Activated T-cell treated with anti-CD3 and anti-CD28 coated beads for 4 hours (primary cell): ENCODE measurements around the gene GRIK4.

Source experiments
- DNase-seq: peaks from one replicate; pipeline ENCODE4 v3.0.0-alpha.2; 2020

The GRIK4 gene

DNA sequence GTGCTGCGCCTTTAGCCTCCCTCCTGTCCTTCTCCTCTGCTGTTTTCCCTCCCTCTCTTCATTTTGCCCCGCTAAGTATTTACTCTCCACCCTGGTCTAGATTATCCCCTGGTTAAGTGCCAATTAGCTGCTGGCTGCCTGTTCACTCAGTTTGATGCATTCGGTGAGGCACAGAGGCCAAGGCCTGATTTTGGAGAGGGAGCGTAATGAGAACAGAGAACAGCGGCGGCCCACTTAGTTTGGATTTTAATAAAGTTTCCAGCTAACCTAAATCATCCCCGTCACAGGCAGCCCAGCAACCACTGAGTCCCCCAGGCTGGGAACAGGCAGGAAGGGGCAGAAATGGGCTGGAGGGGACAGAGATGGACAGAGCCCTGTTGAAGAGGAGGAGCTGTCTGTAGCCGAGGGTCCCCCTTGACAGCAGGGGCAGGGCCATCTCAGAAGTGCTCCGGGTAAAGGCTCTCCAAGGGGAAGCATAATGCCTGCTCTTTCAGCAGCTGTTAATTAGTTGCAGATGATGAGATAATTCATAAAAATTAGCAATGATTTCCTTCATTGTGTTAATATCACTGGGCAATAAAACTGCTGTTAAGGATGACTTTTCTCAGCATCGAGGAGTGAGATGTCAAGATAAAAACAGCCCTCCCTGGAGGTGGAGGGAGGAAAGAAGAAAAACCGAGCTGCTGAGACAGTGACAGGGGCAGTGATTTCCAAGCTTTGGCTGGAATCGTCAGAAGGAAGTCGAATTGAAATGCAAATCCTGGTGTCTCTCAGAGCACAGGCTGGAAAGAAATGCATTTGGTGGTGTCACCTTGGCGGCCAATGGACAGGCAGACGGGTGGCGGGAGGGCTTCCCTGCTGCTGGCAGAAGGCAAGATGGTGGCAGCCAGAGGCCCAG is 170.1 kb downstream of the GRIK4 start:
- no peak for DNase-seq

DNA sequence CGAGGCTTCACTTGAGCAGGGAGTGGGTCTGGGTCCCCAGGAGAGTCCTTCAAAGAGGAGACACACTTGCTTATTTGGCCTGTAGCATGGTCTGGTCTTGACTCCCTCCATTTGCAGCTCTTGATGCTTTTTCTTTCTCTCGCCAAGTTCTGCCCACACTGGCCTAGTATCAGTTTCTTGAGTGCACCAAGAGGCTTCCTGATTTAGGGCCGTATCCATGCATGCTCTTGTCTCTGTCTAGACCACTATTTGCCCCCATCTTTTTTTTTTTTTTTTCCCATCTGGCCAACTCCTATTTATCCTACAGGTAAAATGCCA is 170.7 kb downstream of the GRIK4 start:
- DNase-seq, result no peak

DNA sequence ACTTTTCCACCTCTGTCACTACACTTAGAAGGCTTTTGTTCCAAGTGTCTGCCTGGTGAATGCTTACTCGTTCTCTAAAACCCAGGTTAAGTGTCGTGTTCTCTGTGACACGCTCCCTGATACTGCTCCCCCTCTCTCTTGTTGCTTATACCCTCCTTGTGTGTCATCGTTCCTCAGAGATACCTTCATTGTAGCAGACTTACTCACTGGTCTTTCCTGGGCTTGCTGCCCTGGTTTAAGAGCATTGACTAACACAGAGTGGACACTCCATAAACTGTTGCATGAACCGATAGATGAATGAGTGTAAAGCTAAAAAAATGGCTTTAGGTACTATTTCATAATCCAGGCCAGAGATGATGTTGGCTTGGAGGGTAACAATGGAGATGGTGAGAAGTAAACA is 171.3 kb downstream of the GRIK4 start:
- DNase-seq, result no peak

DNA sequence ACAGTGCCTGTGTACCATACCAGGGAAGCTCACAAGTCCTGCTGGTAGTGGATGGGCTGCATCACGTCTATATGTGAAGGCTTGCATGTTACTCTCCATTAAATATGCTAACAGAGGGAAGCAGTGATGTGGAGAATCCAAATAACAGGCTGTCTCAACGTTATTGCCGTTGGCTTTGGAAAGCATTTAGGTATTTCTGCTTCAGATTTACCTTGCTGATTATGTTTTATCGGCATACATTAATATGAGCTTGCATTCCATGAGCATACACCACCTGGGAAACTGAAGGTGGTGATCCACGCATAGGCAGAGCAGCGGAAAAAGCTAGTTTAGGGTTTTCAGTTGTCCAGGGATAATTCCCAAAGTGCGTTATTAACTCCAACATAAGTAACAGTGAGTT is 175.0 kb downstream of the GRIK4 start:
- DNase-seq, result no peak

DNA sequence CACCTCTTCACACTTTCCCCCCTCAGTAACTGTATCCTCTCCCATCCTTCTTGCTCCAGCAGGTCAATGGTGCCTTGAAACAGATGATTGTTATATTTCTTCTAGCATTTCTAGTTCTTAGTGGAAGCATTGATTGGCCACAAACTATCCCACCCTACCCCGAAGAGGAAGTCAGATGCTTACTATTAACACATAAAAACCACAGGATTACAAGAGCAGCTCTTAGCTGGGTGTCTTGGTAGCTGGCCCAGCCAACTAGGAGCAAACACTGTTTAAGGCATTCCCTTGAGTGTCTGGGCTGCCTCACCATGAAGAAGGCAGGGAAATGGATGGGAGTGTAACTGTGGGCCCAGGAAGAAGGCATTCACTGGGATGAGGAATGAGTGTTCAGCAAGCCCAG is 176.6 kb downstream of the GRIK4 start:
- DNase-seq, result no peak

DNA sequence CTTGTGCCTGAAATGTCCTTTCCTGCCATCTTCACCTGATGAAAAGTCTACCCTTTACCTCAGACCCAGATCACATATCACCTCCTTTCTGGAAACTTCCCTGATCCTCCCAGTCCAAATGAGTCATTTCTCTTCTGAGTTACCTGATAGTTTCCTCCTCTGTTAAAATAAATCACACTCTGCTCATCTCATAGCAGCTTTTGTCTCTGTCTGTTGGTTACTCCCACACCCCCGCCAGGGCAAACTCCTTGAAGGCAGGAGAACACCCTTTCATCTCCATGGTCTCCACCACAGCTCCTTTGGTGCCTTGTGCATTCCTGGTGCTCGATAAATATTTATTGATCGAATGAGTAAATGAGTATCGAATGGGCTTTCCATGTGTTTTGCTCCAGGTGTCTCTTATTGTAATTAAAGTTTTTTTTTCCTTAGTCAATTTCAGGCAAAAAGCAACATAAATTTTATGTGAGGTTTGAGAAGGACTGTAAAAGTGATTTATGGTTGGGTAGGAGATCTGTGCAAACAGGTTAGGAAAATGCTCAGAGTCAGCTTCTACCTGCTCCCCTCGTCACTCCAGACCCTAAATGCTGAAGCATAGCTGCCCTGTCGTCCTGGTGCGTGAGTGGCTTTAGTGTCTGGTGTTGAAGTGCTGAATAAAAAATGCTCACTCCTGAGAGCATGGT is 178.2 kb downstream of the GRIK4 start:
- no peak for DNase-seq

DNA sequence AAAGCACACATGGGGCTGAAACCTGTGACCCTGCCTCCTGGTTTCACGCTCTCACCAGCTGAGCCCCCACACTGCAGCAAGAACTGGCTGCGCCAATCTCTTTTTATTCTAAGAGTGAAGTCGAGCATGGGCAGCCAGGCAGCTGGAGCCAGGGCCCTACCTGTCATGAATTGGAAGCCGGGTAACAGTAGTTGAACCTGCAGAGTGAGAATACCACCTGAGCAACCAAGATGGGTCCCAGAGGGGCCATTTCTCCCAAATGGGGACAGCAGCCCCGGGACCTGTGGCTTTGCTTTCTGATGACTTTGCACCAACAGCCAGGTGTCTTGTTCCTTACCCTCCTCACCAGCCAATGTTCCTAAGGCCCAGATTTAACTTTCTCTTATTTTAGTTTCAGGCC is 178.9 kb downstream of the GRIK4 start:
- no peak for DNase-seq

DNA sequence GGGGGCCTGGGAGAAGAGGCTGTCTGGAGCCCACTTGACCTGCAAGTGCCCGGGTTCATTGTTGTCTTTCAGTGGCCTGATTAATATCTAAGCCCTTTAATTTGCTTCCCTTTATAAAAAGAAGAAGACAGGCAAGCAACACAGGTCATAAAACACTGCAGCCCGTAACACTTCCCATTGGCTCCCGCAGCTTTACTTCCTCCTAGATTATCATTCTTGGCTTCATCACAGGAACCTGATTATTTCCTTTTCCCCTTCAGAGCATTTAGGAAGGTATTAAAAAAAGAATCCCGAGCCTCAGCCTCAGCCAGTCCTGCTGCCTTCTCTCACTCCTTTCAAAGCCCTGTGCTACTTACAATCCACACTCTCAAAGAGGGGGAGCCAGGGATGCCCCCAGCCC is 183.2 kb downstream of the GRIK4 start:
- no peak for DNase-seq

DNA sequence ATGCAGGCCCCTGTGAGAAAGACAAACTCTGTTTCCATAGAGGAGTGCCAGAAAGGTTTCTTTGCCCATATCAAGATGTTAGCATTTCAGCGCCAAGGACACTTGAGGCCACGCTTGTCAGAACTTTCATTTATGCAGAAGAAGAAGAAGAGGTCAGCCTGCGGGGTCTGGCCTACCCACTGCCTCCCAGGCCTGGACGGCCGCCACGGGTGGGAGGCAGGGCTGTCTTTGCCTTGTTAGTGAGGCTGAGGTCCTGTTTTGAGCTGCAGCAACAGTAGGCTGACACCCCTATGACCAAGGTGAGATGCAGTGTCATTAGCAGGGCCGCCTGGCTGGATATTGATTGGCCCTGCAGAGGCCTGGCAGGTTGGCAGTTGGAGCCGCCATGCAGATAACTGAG is 183.9 kb downstream of the GRIK4 start:
- no peak for DNase-seq

DNA sequence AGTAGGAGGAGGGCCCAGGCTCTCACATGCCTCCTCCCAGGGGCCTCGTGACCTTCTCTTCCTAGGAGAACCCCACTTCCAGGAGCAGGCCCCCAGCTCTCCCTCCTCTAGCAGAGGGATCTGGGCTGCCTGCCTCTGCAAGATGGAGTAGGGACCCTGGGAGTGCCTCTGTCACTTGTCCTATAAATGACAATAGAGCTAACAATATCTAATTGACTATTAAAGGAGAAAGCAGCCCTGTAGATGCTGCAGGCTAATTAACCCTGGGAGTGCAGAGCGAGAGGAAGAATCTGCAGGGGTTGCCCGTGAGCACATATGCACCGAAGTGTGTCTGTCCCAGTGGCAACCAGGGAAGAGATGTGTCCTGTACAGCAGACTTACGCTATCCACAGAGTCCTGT is 184.4 kb downstream of the GRIK4 start:
- DNase-seq, result no peak

DNA sequence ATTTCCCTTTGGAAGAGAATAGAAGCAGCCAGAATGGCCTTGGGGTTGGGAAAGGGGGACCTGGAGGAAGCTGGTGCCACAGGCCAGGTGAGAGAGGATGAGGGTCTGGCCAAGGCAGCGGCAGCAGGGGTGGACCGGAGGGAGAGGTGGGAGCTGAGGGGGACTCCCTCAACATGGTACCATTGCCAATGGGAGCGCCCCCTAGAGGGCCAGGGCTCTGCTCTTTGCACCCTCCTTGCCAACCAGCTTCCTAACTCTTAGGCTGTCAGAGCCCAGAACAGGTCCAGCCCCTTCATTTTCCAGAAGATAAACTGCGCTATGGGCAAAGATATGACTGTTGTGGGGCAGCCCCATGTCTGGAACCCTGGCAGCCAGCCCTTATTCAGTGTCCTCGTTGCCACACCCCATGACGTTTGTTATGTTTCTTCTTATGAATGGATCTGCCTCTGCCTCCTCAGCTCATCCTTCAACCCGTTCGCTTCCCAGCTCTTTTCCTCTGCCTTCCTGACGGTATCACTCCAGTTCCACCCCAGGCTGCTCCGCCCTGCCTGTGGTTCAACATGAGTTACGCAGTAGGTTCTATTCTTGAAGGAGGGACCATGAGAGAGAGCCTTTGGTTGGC is 185.2 kb downstream of the GRIK4 start:
- DNase-seq, result no peak

DNA sequence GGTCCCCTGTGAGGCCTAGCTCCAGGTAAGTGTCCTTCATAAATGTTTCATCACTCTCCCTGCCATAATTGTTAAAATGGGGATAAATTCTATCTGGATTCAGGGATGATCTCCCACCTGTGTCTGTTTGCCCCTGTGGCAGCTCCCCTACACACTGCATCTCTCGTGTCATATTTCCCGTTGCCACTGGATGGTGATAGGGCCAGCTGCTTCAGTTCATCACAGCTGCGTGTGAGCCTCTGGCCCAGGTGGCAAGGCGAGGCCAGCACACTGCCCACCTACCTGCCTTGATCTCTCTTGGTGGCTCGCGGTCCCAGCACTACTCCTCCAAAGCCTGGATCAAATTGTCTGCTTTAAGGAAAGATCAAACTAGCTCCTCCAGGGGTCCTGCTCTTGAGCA is 187.4 kb downstream of the GRIK4 start:
- DNase-seq, result no peak

DNA sequence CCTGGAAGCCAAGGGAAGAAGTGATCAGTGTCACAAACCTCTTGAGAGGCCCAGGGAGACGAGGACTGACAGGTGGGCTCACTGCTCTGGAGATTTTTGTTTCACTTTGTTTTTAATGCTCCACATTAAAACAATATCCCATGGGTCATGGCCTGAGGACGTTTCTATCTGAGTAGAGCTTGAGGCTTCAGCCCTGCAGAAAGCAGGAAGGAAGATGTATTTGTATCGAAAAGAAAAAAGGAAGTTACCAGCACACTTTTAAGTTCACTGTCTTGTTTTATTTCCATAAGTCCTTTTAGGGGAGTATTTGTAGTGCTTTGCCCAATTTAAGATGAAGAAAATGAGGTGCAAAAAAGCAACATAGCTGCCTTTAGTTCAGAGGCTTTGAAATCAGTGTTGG is 191.1 kb downstream of the GRIK4 start:
- DNase-seq, result no peak

DNA sequence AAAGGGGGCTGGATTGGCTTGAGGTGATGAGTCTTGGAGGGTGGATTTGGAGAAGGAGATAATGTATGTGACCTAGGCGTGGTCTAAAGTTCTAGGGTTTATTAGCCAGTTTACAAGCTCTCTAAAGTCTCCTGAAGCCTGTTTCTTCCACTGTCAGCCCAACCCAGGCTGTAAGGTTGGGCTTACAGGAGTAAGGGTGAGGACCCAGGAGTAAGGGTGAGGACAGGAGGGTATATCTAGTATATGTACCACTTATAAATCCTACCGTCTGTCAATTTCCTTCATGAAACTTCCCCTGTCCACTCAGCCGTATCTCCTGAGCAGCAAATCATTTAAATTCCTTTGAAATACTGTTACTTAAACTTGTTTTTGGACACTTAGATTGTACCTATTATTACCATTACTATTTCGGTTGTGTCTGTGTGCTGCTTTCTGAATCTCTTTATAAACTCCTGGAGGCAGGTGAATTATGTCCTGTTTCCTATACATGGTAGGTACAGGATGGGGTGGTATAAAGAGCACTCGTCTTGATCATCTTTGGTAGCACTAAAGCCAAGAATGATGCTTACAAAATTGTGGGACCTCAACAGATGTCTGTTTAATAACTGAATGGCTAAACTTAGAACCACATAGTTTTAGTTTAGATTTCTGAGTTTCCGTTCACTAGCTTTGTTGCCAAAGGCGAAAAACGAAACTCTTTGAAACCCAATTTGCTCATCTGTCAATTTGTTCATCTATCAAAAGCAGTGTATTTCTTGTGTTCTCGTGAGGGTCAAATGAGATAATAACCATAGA is 192.0 kb downstream of the GRIK4 start:
- no peak for DNase-seq

DNA sequence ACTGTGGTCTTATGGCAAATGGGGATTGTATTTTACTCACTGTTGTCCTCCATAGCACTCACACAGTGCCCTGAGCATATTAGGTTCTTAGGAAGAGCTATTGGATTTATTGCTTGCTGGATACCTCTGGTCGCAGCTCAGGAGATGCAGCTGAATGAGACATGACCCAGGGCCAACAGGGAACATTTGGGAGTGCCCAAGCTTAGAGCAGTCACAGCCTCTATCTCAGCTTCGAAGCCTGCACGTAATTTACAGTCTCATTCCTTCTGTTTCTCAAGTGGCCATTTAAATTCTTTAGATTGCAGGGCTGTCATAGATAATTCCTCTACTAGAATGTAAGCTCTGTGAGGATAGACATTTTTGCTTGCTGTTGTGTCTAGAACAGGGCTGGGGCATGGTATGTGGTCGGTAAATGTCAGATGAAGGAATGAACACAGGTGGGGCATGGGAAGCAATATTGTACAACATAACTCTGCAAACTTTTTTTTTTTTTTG is 192.8 kb downstream of the GRIK4 start:
- DNase-seq, result no peak

DNA sequence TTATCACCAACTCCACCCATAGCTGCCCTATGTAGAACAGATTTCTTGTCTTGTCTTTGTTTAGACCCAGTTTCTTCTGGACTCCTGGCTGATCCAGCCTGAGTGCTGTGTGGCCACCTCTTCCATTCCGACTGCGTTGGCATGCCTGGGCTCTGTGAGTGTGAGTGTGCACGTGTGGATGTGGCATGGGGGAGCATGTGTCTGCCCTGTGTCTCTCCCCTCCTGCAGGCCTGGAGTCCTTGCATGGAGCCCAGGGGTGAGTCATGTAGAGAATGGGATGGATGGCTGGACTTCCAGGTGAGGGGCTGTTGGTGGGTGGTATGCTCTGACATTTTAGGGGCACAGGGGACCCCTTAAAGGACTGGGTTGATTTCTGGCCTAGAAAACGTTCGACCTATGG is 194.7 kb downstream of the GRIK4 start:
- no peak for DNase-seq

DNA sequence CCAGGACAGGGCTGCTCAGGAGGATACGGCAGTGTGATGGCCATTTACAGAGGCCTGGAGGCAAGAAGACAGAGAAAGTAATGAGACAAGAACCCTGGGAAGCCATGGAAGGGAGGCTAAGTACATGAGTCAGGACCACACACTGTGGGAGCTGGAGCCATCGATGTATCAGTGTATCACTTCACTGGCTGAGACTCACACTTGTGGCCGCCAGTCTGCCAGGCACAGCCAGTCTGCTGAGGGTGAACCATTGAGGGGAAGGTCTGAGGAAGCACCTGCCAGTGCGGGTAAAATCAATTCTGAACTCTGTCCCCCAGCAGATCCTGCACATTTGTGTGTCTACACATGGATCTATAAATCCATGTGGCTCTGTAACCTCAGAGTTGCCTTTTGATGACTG is 195.6 kb downstream of the GRIK4 start:
- DNase-seq, result no peak

DNA sequence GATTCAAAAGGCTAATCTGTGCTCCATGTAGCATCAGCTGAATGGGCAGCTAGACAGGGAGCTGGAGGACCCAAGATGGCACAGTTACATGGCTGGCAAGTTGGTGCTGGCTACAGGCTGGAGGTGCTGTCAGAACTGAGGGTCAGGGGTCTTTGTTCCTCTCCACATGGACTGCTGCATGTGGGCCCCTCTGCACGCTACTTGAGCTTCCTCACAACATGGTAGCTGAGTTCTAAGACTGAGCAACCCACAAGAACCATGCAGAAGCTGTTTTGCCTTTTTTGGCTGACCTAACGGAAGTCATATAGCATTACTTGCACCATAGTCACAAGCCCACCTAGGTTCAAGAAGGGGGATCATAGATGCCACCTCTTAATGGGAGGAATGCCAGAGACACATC is 196.1 kb downstream of the GRIK4 start:
- no peak for DNase-seq

DNA sequence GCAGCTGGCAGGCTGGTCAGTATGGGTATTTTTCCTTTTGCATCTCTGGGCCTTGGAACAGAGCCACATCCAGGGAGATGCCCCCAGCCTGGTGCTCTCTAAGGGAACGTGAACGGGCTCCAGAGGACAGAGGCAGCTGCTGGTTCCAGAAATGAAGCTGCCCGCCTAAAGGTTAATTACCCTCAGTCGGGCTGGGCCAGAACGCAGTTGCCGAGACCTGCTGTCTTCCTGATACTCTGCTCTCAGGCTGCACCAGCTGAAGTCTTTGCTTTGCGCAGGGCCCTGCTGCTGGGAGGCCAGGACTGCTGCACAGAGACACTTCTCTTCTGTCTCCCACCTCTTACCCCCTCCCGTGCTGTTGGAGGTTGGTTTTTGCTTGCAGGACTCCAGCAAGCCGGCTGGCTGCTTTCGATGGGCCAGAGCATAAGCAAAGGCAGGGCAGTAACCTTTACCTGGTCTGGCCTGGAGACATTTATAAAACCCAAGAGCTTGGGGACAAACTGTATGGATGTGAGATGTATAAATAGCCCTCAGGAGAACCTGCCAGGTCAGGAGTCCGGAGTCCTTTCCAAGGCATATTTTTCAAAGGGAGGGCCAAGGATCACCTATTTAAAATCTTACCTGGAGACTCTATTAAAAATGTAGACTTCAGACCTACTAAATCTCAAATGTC is 197.1 kb downstream of the GRIK4 start:
- no peak for DNase-seq

DNA sequence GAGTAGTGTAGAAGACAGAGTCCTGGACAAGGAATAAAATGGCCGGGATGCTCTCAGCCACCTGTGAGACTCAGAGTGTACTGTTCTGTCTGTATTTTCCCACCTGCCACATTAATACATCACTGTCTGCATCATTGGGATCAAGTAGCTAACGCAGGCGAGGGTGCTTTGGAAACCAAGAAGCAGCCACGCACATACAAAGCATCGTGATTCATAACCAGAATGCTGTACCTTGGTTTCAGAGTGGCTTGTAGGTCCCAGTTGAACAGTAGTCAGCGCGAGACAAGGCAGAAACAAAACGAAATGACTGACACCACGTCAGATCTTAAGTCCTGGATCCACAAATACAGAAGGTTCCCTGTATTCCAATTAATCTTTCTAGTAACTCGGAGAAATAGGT is 198.3 kb downstream of the GRIK4 start:
- DNase-seq, result no peak

DNA sequence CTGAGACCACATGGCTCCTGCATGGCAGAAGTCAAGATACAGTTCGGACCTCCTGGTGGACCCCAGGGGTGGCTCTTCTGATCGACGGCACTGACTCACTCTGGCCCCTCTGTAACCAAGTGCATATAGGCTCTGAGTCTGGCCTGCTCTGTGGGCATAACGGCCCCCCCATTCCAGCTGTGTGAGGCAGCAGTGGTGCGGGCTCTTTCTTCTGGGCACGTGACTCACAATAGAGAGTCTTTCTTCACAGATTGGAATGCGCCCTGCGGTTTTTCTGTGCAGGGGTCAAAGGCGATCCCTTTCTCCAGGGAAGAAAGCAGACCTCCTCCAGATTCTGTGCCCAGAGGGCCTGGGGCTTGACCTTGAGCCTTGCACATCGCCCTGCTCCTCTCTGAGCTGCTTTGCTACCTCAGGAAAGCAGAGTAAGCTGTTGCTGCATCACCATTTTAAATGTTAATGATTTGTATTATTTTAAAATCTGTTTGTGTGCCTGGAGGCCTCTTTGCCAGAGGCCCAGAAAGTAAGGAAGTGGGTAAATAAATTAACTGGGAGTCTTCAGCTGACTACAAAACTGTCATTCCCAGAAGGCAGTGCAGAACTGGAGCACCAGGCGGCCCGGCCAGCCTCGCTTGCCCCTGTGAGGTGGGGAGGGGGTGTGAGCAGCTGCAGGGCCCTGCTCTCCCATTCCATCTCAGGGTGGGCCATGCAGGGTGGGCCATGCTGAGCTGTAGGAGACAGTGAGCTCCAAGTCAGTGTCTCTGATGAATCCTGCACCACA is 199.0 kb downstream of the GRIK4 start:
- DNase-seq, result no peak

DNA sequence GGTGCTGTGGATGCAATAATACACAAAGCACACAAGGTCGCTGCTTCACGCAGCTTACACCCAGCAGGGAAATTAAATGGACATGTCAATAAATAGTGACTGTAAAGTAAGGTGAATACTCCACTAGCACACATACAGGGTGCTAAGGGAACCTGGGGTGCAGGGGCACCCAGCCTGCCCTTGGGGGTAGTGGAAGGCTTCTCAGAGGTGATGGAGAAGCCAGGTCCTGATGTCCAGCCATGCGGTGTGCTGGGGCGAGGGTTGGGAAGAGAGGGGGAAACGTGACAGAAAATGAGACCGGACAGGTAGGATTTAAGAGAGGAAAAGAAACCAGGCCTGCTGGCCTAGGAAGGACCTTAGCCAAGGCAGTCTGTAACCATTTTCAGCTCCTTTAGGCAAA is 200.5 kb downstream of the GRIK4 start:
- no peak for DNase-seq
